NB4 (cell line): Measurements from ENCODE around the gene KNL1.

Experiments used
- DNase-seq: peaks from one replicate; pipeline ENCODE4 v3.0.0; 2010; ENCODE audit warnings: low read depth
- H3K4me3 ChIP-seq: one replicate; pipeline ENCODE4 v1.5.1; 2011; ENCODE audit warnings: mild to moderate bottlenecking, low read depth, low read length, moderate library complexity
- CTCF ChIP-seq: IDR thresholded peaks from one replicate; pipeline ENCODE4 v1.5.1; 2012; ENCODE audit warnings: low read depth, low read length
- MAX ChIP-seq: IDR thresholded peaks from 2 replicates; pipeline ENCODE4 v1.6.1; 2011; ENCODE audit warnings: low read depth, low read length
- MYC ChIP-seq: IDR thresholded peaks from 2 replicates; pipeline ENCODE4 v1.6.1; 2011; ENCODE audit warnings: low read depth, low read length
- POLR2A ChIP-seq: IDR thresholded peaks from 2 replicates; pipeline ENCODE4 v1.6.1; 2011; ENCODE audit warnings: mild to moderate bottlenecking; ENCODE audit not compliant: insufficient read length; ENCODE audit errors: extremely low read depth

The KNL1 gene

GRCh38 chr15:40563426-40563825 lies 30.6 kb upstream of the KNL1 start:
- H3K4me3 ChIP-seq, result no peak overlapping the region
- TF ChIP-seq MYC (no peak), POLR2A (no peak), CTCF (no peak), MAX (no peak)

DNA sequence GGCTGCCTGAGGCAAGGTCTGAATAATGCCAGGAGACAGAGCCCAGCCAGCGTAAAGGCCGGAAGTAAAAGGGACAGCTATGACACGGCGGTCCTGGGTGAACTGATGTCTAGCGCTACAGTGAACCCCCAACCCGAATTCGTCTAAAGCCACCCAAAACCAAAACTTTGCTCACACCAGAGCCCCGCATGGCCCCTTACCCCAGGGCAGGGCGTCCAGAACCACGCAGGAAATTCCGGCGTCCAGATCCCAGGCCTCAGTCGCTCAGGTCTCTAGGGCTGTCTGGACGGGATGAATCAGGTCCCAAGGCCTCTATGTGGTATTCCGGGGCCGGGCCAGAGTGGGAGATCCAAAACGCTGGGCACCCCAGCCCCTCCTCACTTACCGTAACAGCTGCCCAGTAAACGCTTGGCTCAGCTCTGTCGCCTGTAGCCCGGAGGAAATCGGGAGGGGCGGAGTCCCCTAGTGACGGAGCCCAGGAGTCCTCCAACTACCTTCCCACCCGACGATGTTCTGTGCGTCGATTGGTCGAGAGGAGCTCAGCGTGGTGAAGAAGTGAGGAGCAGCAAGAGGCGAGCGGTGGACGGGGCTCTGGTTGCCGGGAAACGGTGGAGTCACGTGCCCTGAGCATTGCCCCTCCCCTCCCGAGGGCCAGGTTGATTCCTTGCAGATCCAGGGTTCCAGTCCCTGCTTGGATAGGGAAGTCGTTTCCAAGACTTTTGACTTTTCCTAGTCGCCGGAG lies 29.3 kb upstream of the KNL1 start, which contains the start of gene CCDC32:
Gene CCDC32, minus strand, starts transcription at position 452 of the 742 bp plus-strand sequence. CDS start 2,027 bp downstream, outside the sequence.
- peak; percentile 99 for TF ChIP-seq MAX
- no peak for TF ChIP-seq CTCF
- peak; percentile 62; the same call in 1 of the 2 replicates for TF ChIP-seq MYC
- peak; percentile 84 for TF ChIP-seq POLR2A
- H3K4me3 ChIP-seq, result peak within 1 kb of the TSS; percentile 78
- peak; percentile 98 for DNase-seq

More at GRCh38 chr15:40563426-40563825, 30.6 kb upstream of the KNL1 start:
- no peak for DNase-seq

DNA sequence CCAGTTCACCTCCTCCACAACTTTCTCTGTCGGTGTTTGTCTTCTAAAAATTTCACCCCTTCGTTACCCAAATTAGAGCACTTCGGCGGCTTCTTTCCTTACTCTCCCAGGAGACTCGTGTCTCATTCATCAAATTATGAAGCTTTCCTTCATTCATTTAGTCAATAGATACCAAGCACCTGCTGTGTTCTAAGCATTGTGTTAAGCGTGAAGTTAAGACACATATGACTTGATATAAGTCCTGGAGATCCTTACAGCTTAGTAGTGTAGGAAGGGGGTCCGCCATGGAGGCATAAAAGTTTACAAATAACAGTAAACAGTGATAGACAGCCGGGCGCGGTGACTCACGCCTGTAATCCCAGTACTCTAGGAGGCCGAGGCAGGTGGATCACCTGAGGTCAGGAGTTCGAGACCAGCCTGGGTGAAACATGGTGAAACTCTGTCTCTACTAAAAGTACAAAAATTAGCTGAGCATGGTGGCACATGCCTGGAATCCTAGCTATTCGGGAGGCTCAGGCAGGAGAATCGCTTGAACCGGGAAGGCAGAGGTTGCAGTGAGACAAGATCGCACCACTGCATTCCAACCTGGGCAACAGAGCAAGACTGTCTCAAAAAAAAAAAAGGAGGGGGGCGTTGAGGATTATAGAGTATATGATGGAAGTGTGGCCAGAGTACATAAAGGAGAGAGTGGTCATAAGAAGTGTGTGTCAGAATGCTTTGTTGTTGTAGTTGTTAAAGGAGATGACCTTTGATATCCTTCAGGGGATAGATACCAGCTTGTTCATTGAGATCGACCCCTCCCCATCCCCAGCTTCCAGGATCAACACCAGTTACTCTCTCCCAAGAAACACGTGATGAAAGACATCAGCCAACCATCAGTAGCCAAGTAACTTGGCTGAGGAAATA lies 28.5 kb upstream of the KNL1 start:
- TF ChIP-seq MAX, result no peak
- TF ChIP-seq POLR2A, result no peak
- H3K4me3 ChIP-seq, result peak overlapping the region; percentile 78
- DNase-seq, result no peak

DNA sequence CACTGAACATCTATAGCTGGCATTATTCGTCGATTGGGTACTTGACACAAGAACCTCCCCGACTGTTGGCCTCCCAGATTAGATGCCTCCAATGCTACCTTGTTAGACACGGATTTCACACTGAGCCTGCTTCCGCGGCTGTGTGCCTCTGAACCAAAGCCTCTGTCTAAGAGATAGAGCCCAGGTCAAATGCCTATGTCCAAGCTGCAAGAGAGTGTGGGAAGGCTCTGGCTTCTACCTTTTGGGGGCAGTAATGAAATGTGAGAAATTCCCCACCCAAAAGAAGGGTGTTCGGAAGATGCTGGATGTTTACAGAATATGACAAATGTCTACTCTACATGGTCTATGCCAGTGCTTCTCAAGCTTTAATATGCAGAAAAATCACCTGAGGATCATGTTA lies 26.9 kb upstream of the KNL1 start:
- DNase-seq, result peak; percentile 65

GRCh38 chr15:40569129-40569953 lies 24.7 kb upstream of the KNL1 start, which contains the start of gene RPUSD2:
TSS of gene RPUSD2 (plus strand) at chr15:40569299. CDS start at chr15:40569338, 39 bp downstream.
- DNase-seq, result peak; percentile 95
- TF ChIP-seq MYC (peak; percentile 97), CTCF (no peak), MAX (peak; percentile 94), POLR2A (peak; percentile 87)
- H3K4me3 ChIP-seq, result peak within 1 kb of the TSS; percentile 89

More for the DNA sequence above, 26.9 kb upstream of the KNL1 start:
- 0 out of 2 replicates have a peak, but pooled peaks have one; percentile 20 for TF ChIP-seq MYC
- no peak for TF ChIP-seq POLR2A
- TF ChIP-seq CTCF, result peak; percentile 52
- no peak overlapping the region for H3K4me3 ChIP-seq
